GM18868 (cell line): Measurements from ENCODE around the gene ZNF146.
"Not testable (repeated sequence)": the region's sequence is repeated elsewhere in the genome, so short reads cannot be mapped to it uniquely, and the experiment has no call there.

ENCODE experiments used
- ATAC-seq: cut with Tn5 transposase; IDR thresholded peaks from one replicate; pipeline ENCODE4 v1.9.1; 2021; ENCODE audit warnings: mild to moderate bottlenecking, moderate library complexity; ENCODE audit not compliant: unreplicated experiment

ZNF146 gene

GRCh38 chr19:36233626-36234025, 18.7 kb downstream of the ZNF146 start:
- not testable (repeated sequence) for ATAC-seq

- ATAC-seq = no peak
These were observed 21.5 kb downstream of the ZNF146 start for GRCh38 chr19:36236304-36236945.

DNA sequence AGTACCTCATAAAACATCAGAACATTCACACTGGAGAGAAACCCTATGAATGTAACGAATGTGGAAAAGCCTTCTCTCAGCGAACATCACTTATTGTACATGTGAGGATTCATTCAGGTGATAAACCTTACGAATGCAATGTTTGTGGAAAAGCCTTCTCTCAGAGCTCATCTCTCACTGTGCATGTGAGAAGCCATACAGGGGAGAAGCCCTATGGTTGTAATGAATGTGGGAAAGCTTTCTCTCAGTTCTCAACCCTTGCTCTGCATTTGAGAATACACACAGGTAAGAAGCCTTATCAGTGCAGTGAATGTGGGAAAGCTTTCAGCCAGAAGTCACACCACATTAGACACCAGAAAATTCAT, 22.0 kb downstream of the ZNF146 start:
- no peak for ATAC-seq

- no peak for ATAC-seq
These were observed 29.2 kb downstream of the ZNF146 start for GRCh38 chr19:36244066-36244465.

DNA sequence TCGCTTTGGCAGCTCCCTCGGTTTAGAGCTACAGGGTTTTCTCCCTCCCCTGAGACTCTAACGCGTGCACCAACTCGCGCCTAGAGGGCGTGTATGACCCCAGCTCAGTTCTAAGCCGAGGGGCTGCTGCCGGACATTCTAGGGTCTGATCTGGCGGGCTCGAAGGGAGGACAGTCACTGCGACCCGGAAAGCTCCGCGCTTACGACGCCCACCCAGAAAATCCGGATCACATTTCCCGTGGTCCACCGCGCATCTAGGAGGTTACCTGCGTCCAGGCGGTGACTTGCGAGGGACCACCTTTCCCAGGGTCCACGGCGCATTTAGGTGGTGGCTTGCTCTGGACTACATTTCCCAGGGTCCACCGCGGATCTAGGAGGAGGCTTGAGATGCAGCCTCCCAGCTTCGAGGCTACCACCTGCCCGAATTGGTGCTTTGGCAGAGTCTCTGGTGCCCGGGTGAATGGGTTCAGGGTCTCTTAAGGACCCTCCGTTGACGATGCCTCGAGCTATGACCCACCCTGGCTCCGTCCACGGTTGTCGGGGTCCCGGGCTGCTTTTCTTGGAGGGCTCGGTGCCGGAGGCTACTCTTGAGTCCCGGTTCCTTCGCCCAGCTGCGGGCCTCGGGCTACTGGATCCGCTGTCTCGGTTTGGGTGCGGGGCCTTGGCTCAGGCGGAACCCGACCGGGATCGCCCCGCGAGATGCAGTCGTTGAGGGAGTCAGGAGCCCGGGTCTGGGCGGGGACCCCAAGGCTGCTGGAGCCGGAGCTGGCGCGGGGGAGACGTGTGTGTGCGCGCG, 30.5 kb downstream of the ZNF146 start:
- ATAC-seq = no peak

GRCh38 chr19:36246006-36246481, 31.1 kb downstream of the ZNF146 start:
- ATAC-seq = no peak

GRCh38 chr19:36252047-36252446, 37.1 kb downstream of the ZNF146 start:
- no peak for ATAC-seq

DNA sequence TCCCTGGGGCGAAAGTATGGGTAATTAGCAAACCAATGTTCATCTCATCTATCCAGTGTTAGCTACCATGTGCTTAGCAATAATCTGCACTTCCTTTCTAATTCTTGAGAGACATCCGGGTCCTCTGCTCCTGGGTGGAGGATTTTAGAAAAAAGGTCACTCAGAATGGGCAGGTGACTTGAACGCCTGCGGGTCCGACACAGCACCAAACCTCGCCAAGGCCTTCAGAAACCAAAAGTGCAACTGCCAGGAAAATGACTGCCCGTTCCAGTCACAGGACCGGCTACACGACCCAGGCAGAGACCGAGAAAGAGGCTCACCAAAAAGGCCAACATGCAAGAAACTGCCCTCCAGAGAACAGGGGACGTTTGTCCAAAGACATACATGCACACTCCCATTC, 39.9 kb downstream of the ZNF146 start:
- ATAC-seq = no peak

DNA sequence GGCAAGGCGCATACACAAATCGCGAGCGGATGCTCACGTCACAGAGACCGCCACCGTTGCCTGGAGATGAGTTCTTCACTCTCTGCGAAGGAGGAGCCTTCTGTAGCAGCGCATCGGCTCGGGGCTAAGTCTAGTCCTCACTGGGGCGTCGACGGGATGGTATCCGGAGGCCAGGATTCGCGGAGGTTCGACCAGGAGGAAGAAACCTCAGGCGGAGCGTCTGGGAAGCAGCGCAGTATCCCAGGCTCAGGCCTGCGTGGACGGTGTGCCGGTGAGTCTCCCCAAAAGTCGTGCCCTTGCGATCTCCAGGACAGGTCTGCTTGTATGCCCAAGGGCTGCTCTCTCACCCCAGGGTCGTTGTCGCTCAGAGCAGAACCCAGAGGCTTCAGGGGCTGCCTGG, 40.4 kb downstream of the ZNF146 start:
- ATAC-seq = no peak

- ATAC-seq = no peak
These were observed 41.2 kb downstream of the ZNF146 start for GRCh38 chr19:36256064-36256463.

DNA sequence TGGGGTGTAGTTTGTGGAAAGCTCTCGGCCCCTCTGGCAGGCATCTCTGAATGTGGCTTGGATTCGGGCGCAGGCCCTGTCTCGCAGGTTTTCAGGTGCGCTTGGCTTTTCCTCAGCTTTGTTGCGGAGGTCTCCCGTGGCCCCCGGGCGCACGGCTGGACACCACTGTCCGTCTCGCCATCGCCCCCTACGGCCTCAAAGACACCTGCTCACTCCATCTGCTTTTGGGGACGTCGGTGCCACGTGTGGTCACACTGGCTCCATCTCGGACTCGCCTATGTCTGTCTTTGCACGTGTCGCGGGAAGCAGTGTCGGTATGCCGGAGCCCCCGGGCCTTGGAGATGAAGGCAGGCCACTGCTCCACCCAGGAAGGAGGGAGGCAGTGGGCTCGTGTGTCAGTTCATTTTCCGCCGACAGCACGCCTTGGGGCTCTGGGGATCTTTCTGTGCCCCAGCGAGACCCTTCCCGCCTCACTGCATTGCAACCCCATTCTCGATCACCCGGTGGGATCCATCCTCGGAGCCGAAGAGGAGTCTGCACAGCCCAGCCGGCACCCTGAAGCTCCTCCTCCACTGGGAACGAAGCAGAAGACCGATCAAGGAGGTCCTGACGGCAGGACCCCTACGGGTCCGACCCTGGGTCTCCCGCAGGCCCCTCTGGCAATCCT, 42.1 kb downstream of the ZNF146 start:
- no peak for ATAC-seq

DNA sequence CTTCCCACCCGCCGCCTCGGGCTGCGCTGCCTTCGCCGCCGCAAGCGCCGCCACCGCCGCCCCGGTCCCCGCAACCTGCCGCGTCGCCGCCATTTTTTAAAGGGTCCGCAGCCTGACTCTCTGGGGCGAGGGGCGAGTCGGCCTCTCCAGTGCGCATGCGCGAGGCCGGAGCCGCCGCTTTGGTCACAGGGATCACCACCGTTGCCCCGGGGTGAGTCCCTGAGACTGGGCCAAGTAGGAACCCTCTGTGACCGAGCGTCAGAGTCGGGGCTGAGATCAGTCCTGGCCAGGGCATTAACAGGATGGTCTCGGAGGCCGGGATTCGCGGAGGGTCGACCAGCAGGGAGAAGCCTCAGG, 42.6 kb downstream of the ZNF146 start:
- no peak for ATAC-seq

- no peak for ATAC-seq
These were observed 43.3 kb downstream of the ZNF146 start for GRCh38 chr19:36258028-36258875.

DNA sequence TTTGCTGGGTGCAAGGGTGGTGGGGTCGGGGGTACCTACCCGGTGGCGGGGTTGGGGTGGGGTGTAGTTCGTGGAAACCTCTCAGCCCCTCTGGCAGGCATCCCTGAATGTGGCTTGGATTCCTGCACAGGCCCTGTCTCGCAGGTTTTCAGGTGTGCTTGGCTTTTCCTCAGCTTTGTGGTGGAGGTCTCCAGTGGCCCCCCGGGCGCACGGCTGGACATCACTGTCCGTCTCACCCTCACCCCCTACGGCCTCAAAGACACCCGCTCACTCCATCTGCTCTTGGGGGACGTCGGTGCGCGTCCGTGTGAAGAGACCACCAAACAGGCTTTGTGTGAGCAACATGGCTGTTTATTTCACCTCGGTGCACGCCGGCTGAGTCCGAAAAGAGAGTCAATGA, 44.3 kb downstream of the ZNF146 start:
- ATAC-seq = no peak

- no peak for ATAC-seq
These were observed 50.2 kb downstream of the ZNF146 start for GRCh38 chr19:36265064-36265463.

DNA sequence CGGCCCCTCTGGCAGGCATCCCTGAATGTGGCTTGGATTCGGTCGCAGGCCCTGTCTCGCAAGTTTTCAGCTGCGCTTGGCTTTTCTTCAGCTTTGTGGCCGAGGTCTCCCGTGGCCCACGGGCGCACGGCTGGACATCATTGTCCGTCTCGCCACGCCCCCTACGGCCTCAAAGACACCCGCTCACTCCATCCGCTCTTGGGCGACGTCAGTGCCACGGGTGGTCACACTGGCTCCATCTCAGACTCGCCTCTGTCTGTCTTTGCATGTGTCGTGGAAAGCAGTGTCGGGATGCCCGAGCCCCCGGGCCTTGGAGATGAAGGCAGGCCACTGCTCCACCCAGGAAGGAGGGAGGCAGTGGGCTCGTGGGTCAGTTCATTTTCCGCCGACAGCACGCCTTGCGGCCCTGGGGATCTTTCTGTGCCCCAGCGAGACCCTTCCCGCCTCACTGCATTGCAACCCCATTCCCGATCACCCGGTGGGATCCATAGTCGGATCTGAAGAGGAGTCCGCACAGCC, 51.0 kb downstream of the ZNF146 start:
- no peak for ATAC-seq

- ATAC-seq = no peak
These were observed 51.6 kb downstream of the ZNF146 start for GRCh38 chr19:36266375-36266961.

- no peak for ATAC-seq
These were observed 52.3 kb downstream of the ZNF146 start for GRCh38 chr19:36267061-36267845.

DNA sequence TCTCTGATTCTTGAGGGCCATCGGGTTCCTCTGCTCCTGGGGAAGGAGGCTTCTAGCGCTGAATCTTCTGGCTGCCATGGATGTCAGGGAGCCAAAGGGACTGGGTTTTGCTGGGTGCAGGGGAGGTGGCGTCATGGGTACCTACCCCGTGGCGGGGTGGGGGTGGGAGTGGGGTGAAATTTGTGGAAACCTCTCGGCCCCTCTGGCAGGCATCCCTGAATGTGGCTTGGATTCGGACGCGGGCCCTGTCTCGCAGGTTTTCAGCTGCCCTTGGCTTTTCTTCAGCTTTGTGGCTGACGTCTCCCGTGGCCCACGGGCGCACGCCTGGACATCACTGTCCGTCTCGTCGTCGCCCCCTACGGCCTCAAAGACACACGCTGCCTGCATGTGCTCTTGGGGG, 53.2 kb downstream of the ZNF146 start:
- not testable (repeated sequence) for ATAC-seq

DNA sequence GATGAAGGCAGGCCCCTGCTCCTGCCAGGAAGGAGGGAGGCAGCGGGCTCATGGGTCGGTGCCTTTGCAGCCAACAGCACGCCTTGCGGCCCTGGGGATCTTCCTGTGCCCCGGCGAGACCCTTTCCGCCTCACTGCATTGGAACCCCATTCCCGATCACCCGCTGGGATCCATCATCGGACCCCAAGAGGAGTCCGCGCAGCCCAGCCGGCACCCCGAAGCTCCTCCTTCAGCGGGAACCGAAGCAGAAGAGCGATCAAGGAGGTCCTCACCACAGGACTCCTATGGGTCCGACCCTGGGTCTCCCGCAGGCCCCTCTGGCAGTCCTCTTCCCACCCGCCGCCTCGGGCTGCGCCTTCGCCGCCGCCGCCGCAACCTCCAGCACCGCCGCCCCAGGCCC, 53.7 kb downstream of the ZNF146 start:
- ATAC-seq = not testable (repeated sequence)
